Neural cell (in vitro differentiated cells): Measurements from ENCODE around the gene SLC15A4. TPM values are rescaled to one million over a fixed set of nuclear protein-coding genes. Genes with fewer than 3 reads are reported as not detected.

Source experiments
- H2AFZ ChIP-seq: fragments of 200-600, 300-800 bp; sonication (generic), shearing (Covaris generic); 2 replicates; pipeline ENCODE4 v1.6.0; 2014; ENCODE audit warnings: low read depth, mild to moderate bottlenecking, antibody characterized with exemption, low read length, moderate library complexity
- H3F3A ChIP-seq: fragments of 200-600 bp; shearing (Covaris generic); 2 replicates; pipeline ENCODE4 v1.6.1; 2016; ENCODE audit warnings: mild to moderate bottlenecking, moderate library complexity, mixed read lengths, antibody characterized with exemption, low read length; ENCODE audit not compliant: insufficient read depth, poor library complexity, severe bottlenecking
- H3K27ac ChIP-seq: fragments of 200-600, 300-800 bp; sonication (generic), shearing (Covaris generic); 2 replicates; pipeline ENCODE4 v1.5.1; 2014; ENCODE audit warnings: mild to moderate bottlenecking, low read length, moderate library complexity
- H3K27me3 ChIP-seq: fragments of 300-800, 200-600 bp; sonication (generic), shearing (Covaris generic); 2 replicates; pipeline ENCODE4 v1.6.0; 2014; ENCODE audit warnings: mild to moderate bottlenecking, low read depth, low read length, moderate library complexity; ENCODE audit not compliant: insufficient read depth
- H3K36me3 ChIP-seq: fragments of 300-800, 200-600 bp; sonication (generic), shearing (Covaris generic); 2 replicates; pipeline ENCODE4 v1.5.1; 2014; ENCODE audit warnings: mild to moderate bottlenecking, antibody characterized with exemption, low read length, moderate library complexity; ENCODE audit not compliant: insufficient read depth
- H3K4me2 ChIP-seq: fragments of 300-800, 200-600 bp; sonication (generic), shearing (Covaris generic); 2 replicates; pipeline ENCODE4 v1.6.0; 2014; ENCODE audit warnings: mild to moderate bottlenecking, low read length
- H3K4me3 ChIP-seq: fragments of 300-800, 200-600 bp; sonication (generic), shearing (Covaris generic); 2 replicates; pipeline ENCODE4 v1.5.1; 2014; ENCODE audit warnings: mild to moderate bottlenecking, low read length, moderate library complexity
- H3K79me2 ChIP-seq: fragments of 200-600 bp; shearing (Covaris generic); replicated peaks from 2 replicates; pipeline ENCODE4 v1.6.0; 2014; ENCODE audit warnings: mild to moderate bottlenecking, low read length, moderate library complexity; ENCODE audit not compliant: insufficient read depth
- H3K9ac ChIP-seq: fragments of 300-800, 200-600 bp; sonication (generic), shearing (Covaris generic); 2 replicates; pipeline ENCODE4 v1.6.1; 2016; ENCODE audit warnings: mild to moderate bottlenecking, low read length, mixed read lengths
- H3K9me2 ChIP-seq: fragments of 200-600 bp; shearing (Covaris generic); 2 replicates; pipeline ENCODE4 v1.6.1; 2016; ENCODE audit warnings: mild to moderate bottlenecking, low read length, mixed read lengths; ENCODE audit not compliant: insufficient read depth
- H3K9me3 ChIP-seq: fragments of 200-600, 300-800 bp; sonication (generic), shearing (Covaris generic); 2 replicates; pipeline ENCODE4 v1.6.1; 2016; ENCODE audit warnings: mild to moderate bottlenecking, mixed run types, low read length, moderate library complexity, mixed read lengths
- H4K20me1 ChIP-seq: fragments of 200-600 bp; shearing (Covaris generic); 2 replicates; pipeline ENCODE4 v1.6.1; 2016; ENCODE audit warnings: mild to moderate bottlenecking, mixed run types; ENCODE audit not compliant: insufficient read depth
- EP300 ChIP-seq: fragments of 450-650 bp; conservative IDR thresholded peaks from 2 replicates; pipeline ENCODE4 v1.6.1; 2014; ENCODE audit warnings: antibody characterized with exemption, mild to moderate bottlenecking, moderate library complexity; ENCODE audit not compliant: poor library complexity, severe bottlenecking
- EZH2 ChIP-seq: fragments of 200-600, 300-800 bp; shearing (Covaris generic), sonication (generic); IDR thresholded peaks from 2 replicates; pipeline ENCODE4 v1.6.1; 2014; ENCODE audit warnings: antibody characterized with exemption, low read length, borderline replicate concordance, mild to moderate bottlenecking; ENCODE audit not compliant: insufficient read depth, poor library complexity, severe bottlenecking
- MXI1 ChIP-seq: fragments of 450-650 bp; conservative IDR thresholded peaks from 2 replicates; pipeline ENCODE4 v1.6.1; 2014; ENCODE audit warnings: antibody characterized with exemption, mild to moderate bottlenecking; ENCODE audit not compliant: poor library complexity, severe bottlenecking
- POLR2AphosphoS5 ChIP-seq: IDR thresholded peaks from 2 replicates; pipeline ENCODE4 v1.6.1; 2012
- RAD21 ChIP-seq: fragments of 450-650 bp; conservative IDR thresholded peaks from 2 replicates; pipeline ENCODE4 v1.6.1; 2014; ENCODE audit warnings: antibody characterized with exemption, mild to moderate bottlenecking, moderate library complexity
- SMC3 ChIP-seq: fragments of 450-650 bp; conservative IDR thresholded peaks from 2 replicates; pipeline ENCODE4 v1.6.1; 2014; ENCODE audit warnings: antibody characterized with exemption, mild to moderate bottlenecking, moderate library complexity; ENCODE audit not compliant: poor library complexity
- TAF1 ChIP-seq: IDR thresholded peaks from 2 replicates; pipeline ENCODE4 v1.6.1; 2012; ENCODE audit warnings: low read depth
- polyA plus RNA-seq: library from polyadenylated mRNA; depleted of rRNA; stranded (reverse); fragments of >200 nt; gene quantifications from 2 replicates; pipeline ENCODE4 v1.2.3, GENCODE V29; 2014
- TF ChIP-seq, protein P1 (sequence below): fragments of 450-650 bp; IDR thresholded peaks from 2 replicates; pipeline ENCODE4 v1.5.1; 2014; ENCODE audit warnings: antibody characterized with exemption, mild to moderate bottlenecking, moderate library complexity; ENCODE audit not compliant: poor library complexity, severe bottlenecking
- TF ChIP-seq, protein P2 (sequence below): IDR thresholded peaks from 2 replicates; pipeline ENCODE4 v1.6.1; 2012; ENCODE audit warnings: borderline replicate concordance

The SLC15A4 gene
- polyA plus RNA-seq, 1 donor from 2014 or later: 34.7 TPM

DNA sequence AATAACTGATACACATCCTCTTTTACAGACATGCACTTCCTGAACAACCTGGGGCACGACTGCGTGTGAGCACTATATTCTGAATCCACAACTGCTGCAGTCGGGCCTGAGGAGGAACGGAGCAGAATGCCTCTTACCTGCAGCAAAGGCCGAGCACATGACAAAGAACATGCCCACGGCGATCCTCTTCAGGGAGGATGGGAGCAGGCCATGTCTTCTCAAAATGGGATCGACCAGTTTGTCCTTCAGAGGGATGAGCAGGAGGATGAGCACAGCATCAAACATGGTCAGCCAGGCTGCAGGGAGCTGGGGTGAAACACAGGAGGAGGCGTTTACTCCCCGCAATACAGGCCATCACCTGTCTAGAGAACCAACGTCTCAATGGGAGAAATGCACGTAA is 15.1 kb downstream of the SLC15A4 start:
- no peaks in the 10 kb centered on the region for H4K20me1 ChIP-seq
- H3K27me3 ChIP-seq: no peaks in the 10 kb centered on the region
- H3K27ac ChIP-seq: no peak overlapping the region
- H3K9ac ChIP-seq: no peak overlapping the region
- peaks cover 4% of the 10 kb centered on the region for H3F3A ChIP-seq
- TF ChIP-seq EP300 (no peak), TAF1 (no peak), RAD21 (no peak), POLR2AphosphoS5 (no peak), EZH2 (no peak), MXI1 (no peak), SMC3 (no peak)
- TF ChIP-seq, protein P1, sequence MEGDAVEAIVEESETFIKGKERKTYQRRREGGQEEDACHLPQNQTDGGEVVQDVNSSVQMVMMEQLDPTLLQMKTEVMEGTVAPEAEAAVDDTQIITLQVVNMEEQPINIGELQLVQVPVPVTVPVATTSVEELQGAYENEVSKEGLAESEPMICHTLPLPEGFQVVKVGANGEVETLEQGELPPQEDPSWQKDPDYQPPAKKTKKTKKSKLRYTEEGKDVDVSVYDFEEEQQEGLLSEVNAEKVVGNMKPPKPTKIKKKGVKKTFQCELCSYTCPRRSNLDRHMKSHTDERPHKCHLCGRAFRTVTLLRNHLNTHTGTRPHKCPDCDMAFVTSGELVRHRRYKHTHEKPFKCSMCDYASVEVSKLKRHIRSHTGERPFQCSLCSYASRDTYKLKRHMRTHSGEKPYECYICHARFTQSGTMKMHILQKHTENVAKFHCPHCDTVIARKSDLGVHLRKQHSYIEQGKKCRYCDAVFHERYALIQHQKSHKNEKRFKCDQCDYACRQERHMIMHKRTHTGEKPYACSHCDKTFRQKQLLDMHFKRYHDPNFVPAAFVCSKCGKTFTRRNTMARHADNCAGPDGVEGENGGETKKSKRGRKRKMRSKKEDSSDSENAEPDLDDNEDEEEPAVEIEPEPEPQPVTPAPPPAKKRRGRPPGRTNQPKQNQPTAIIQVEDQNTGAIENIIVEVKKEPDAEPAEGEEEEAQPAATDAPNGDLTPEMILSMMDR: no peak
- TF ChIP-seq, protein P2, sequence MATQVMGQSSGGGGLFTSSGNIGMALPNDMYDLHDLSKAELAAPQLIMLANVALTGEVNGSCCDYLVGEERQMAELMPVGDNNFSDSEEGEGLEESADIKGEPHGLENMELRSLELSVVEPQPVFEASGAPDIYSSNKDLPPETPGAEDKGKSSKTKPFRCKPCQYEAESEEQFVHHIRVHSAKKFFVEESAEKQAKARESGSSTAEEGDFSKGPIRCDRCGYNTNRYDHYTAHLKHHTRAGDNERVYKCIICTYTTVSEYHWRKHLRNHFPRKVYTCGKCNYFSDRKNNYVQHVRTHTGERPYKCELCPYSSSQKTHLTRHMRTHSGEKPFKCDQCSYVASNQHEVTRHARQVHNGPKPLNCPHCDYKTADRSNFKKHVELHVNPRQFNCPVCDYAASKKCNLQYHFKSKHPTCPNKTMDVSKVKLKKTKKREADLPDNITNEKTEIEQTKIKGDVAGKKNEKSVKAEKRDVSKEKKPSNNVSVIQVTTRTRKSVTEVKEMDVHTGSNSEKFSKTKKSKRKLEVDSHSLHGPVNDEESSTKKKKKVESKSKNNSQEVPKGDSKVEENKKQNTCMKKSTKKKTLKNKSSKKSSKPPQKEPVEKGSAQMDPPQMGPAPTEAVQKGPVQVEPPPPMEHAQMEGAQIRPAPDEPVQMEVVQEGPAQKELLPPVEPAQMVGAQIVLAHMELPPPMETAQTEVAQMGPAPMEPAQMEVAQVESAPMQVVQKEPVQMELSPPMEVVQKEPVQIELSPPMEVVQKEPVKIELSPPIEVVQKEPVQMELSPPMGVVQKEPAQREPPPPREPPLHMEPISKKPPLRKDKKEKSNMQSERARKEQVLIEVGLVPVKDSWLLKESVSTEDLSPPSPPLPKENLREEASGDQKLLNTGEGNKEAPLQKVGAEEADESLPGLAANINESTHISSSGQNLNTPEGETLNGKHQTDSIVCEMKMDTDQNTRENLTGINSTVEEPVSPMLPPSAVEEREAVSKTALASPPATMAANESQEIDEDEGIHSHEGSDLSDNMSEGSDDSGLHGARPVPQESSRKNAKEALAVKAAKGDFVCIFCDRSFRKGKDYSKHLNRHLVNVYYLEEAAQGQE: no peak
- no peak overlapping the region for H3K4me2 ChIP-seq
- H2AFZ ChIP-seq: no peak overlapping the region
- H3K9me3 ChIP-seq: no peaks in the 10 kb centered on the region
- H3K9me2 ChIP-seq: no peaks in the 10 kb centered on the region
- H3K36me3 ChIP-seq: peaks cover 6% of the 10 kb centered on the region
- H3K4me3 ChIP-seq: no peak overlapping the region
- peaks cover 9% of the 10 kb centered on the region for H3K79me2 ChIP-seq

DNA sequence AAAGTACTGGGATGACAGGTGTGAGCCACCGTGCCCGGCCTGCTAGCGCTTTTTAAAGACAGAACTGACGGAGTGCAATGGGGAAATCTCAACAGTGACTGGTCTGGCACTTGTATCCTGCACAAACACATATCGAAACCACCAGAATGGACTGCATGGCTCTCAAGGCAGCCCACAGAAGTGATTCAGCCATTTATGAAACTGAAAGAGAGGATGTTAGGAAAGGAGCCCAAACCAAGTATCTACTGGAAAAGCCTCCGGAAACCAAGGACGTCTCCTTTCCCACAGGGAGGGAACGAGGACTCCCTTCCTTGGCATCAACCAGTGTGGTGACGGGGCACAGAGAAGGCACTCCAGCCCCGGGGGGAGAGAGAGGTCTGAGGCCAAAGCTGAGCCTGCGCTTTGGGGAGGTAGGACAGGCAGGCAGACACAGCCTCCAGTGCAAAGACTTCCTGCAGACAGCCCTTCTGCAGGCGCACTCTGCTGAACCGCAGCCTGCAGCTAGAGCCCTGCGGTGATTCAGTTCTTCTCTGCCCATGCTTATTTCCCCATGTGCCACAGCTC is 16.5 kb downstream of the SLC15A4 start:
- Histone ChIP-seq H3K79me2 (peaks cover 4% of the 10 kb centered on the region), H3K9ac (no peak overlapping the region), H3K27me3 (no peaks in the 10 kb centered on the region), H3K4me3 (no peak overlapping the region), H2AFZ (no peak overlapping the region), H3K27ac (no peak overlapping the region), H3K9me3 (no peaks in the 10 kb centered on the region), H4K20me1 (no peaks in the 10 kb centered on the region), H3K36me3 (peaks cover 6% of the 10 kb centered on the region), H3F3A (peaks cover 4% of the 10 kb centered on the region), H3K9me2 (no peaks in the 10 kb centered on the region), H3K4me2 (no peak overlapping the region)
- TF ChIP-seq, protein P2: no peak
- TF ChIP-seq TAF1: no peak
- TF ChIP-seq RAD21: no peak
